ENCODE measurements around the gene NADSYN1.

The NADSYN1 gene

DNA sequence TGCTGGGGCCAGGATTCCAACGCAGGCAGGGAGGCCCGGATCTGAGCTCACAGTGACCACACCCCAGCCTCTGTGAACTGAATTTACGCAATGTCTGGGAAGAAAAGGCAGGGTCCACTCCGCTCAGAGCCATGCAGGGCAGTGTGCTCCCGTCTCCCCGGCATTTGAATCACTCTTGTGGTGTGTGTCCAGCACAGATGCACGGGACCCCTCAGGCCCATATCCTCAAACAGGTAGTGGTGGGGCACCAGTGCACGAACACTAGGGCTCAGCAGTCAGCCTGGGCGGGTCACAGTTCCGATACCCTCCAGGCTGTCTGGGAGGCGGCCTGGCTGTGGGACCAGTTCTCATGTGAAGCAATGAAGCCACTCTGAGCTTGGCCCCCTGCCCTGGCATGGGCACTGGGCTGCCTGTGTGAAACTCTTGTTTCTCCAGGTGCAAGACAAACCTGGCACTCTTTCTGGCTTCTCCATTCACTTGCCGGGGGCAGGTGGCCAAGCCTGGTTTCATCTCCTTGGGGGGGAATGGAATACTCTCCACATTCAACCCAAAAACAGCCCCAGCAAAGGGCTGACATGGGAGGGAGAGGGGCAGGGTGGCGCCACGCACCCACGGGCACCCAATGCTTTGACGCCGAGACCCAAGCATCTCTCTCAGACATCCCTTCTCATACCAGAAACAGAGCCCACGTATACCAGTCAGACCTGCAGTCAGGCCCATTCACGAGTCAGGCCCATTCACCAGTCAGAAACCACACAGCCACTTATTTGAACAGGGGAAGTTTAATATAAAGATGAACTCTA, 19.2 kb upstream of the NADSYN1 start:
- DNase-seq (ENCODE audit: low read depth in 2 of 2) = no peak

DNA sequence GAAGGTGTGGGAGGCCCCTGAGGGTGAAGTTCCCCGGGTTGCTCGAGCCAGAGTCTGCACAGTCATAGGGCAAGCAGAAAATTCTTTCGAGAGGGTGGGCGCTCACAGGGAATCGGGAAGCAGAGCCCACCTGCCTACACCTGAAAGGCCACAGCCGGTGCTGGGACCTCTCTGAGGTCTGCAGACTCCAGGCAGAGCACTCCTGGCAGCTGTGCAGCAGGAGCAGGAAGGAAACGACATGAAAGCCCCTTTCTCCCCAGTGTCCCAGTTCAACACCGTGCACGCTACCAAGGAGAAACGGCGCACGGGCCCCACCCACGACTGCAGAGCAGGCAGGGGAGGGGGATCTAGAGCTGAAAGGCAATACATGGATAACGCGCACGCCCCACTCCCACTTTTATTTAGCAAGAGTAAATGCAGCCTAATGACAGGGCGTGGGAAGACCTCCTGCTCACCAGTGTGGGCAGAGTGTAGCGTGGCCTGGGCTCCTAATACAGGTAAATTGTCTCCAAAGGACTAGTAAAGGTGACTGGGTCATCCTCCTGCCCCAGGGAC, 18.4 kb upstream of the NADSYN1 start:
- no peak for DNase-seq (ENCODE audit: low read depth in 2 of 2)

DNA sequence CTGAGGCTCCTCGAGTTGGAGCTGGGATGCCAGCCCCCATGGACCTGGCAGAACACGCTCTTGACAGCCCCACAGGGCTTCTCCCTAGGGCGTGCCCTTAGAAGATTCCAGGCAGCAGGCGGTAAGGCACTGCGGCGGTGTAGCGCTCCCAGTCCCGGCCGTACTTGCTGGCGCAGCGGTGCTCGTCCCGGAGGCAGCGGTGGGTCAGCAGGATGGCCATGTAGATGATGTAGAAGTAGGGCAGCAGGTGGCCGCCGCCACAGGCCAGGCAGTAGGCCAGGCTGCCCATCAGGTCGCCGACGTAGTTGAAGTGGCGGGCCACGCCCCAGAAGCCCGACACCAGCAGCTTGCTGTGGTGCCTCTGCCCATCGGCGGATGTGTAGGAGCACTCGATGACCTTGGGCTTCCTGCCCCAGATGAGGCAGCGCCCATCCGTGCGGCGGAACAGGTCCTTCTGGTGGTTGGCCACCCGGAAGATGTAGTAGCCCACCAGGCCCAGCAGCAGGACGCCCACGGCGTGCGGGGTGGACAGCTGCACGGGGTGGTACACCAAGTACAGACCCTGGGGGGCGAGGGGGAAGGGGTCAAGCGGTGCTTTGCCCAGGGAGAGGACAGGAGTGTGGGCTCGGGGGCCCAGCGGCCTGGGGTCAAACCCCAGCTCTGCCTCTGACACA, 17.6 kb upstream of the NADSYN1 start:
- no peak for DNase-seq (ENCODE audit: low read depth in 2 of 2)

DNA sequence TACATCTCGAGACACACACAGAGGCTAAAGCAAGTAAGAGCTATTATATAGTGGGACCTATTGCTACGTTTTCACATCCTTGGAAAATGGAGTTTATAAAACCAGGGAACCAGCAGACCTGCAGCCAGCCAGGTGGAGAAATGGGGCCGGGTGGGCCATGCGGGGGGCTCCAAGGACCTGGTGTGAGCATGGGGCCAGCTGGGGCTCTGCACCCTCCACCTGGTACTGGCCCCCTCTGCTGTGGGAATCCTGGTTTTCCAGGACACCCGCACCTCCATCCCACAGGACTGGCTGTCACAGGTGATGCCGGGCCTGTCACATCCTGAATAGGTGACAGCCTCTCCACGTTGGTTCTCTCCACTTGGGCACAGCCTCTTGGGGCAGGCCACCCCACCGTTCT, 16.1 kb upstream of the NADSYN1 start:
- DNase-seq (ENCODE audit: low read depth in 2 of 2) = no peak

DNA sequence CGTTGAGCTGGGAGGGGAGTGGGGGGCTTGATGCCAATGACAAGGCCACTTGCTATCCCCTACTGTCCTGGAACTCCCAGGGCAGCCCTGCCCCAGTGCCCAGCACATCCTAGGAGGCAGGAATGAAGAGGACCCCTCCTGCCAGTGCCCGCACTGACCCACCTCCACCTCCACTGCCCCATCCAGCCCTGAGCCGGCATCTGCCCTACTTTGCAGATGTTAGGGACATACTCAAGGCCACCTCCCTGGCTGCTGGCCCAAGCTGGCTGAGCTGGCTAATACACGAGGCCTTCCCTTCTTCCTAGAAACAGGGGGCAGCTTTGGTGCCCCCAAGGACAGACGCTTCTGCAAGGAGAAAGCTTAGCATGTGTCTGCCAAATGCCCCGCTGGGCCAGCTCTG, 15.6 kb upstream of the NADSYN1 start:
- DNase-seq (ENCODE audit: low read depth in 2 of 2) = no peak

DNA sequence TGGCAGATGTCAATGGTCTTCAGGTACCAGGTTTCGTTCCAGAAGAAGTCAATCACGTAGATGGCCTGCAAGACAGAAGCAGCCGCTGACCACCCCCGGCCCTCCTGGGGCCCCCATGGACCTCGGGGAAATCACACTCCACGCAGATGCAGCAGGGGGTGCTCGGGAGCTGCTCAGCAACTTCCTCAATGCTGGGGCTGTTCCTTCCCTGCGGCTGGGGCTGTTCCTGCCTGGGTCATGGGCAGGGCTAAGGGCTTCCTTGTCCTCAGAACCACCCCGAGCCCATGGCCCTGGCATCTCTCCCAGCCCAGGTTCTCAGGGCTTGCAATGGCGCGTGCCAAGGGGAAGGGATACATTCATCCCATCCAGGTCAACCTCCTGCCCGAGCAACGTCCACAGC, 15.1 kb upstream of the NADSYN1 start:
- no peak for DNase-seq (ENCODE audit: low read depth in 2 of 2)

DNA sequence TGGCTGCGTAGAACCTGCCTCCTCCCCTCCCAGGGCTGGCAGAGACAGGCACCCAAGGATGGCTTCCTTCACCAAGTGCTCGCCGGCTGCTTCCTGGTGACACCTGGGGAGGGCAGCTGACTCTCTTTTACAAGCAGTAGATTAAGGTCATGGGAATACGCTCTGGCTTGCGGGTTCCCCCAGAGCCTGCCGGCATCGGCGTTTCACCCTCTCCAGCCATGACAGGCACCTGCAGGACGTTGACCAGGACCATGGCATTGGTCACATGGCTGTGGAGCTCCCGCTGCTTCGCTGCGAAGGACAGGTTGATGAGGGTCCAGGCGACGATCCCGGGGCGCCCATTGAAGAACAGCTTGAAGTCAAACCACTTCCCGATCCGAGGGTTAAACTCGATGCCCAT, 14.4 kb upstream of the NADSYN1 start:
- no peak for DNase-seq (ENCODE audit: low read depth in 2 of 2)

DNA sequence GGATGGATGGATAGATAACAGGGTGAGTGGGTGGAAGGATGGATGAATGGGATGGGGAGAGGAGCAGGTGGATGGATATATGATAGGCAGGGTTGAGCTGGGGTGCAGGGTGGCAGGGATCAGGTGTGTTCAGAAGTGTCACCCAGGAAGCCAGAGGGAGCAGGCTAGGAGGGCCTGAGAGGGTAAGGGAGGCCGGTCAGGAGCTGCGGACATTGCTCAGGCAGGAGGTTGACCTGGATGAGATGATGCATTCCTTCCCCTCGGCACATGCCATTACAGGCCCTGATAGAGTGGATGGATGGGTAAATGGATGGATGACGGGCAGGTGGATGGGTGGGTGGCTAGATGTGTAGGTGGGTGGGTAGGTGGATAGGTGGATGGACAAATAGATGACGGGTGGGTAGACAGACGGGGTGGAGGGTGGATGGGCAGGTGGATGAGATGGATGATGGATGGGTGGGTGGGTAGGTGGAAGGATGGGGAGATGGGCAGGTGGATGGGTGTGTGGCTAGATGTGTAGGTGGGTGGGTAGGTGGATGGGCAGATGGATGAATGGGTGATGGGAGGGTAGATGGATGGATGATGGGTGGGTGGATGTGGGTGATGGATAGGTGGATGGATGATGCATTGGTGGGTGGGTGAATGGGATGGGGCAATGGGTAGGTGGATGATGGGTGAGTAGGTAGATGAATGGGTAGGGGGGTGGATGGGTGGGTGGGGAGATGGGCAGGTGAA, 12.8 kb upstream of the NADSYN1 start:
- no peak for DNase-seq (ENCODE audit: low read depth in 2 of 2)

DNA sequence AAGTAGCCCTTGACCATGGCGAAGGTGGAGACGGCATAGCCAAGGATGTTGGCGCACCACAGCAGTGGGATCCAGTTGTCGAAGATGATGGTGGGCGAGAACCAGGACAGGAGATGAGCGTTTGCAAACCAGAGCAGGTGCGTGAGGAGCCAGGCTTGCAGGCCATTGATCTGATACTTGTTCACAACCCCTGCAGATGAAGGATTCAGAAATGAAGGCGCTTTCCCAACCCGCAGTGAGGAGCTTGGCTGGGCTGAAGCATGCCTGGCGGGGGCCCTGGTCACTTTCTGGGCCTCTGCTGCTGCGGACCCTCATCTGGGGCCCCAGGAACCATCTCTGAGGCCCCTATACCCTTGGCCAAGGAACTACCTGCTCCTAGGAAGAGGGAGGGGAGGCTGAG, 11.8 kb upstream of the NADSYN1 start:
- no peak for DNase-seq (ENCODE audit: low read depth in 2 of 2)

DNA sequence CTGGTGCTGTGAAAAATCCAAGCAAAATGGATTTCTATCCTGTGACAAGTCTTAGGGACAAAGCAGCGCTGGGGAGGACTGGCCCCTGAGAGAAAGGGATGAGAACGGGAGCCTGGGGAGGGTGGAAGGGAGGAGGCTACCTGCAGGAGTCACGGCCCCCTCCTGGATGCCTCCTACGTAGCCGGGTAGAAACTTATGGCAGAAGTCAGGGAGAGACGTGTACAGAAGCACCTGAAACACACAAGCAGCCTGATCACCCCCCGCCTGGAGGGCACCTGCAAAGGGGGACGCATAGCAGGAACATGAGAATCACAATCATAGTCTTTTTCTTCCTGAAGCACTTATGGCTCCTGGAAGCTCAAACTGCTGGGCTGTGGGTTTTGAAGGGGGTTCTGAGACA, 10.9 kb upstream of the NADSYN1 start:
- DNase-seq (ENCODE audit: low read depth in 2 of 2) = no peak

DNA sequence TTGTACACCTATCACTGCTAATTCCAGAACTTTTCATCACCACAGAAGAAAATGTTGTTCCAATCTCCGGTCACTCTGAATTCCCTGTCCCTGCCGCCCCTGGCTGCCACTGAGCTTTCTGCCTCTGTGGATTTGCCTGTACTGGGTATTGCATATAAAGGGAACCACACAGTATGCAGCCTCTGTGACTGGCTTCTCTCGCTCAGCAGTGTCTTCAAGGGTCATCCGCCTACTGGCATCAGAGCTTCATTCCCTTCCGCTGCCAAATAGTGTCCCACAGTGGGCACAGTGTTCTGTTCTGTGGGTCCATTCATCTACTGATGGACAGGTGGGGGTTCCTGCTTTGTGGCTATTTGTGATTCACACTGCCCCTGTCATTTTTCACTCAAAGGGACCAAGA, 10.1 kb upstream of the NADSYN1 start:
- no peak for DNase-seq (ENCODE audit: low read depth in 2 of 2)

DNA sequence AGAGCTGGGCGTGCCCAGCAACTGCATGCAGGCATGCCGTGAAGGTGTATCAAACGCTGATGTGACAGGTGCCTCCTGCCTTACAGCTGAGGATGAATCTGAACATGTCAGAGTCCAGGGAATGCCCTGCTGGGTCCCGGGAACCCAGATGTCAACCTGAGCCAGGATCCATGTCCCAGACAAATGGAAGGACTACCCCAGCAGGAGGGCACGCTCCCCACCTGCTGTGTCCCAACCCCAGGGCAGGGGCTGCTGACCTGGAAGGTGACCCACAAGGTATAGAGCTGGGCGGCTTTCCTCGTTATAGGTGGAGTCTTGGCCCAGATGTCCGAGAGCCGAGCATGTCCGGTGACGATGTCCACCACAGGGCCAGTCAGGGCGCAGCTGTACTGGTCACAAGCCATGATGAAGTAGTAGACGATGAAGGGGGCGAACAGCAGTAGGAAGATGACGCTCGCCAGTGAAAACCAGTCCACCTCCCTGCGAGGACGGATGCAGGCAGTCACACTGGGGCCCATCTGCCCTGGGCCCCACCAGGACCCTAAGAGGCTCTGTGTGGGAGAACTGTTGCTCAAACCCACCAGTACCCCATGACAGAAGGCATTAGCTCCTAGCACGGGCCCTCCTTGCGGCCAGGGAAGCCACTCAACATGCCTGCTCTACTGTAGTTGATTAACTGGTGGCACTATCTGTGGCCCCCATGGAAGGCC, 9.1 kb upstream of the NADSYN1 start:
- DNase-seq (ENCODE audit: low read depth in 2 of 2) = no peak

DNA sequence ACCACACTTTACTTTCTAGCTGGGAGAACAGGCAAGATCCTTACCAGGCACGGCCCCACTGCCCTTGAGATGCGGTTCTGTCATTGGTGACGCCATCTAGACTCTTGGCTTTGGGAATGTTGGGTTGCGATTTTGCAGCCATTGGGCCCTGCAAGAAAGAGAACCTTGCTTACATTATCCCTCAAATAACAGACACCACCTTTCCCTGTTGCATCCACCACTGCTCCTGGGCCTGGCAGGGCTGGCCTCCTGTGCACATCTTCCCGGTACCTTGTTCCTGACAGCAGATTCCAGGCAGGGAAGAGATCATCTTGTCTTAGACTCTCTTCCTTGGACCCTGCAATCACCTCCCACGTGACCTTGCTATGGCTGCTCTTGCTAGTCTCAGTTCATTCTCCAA, 8.2 kb upstream of the NADSYN1 start:
- no peak for DNase-seq (ENCODE audit: low read depth in 2 of 2)

DNA sequence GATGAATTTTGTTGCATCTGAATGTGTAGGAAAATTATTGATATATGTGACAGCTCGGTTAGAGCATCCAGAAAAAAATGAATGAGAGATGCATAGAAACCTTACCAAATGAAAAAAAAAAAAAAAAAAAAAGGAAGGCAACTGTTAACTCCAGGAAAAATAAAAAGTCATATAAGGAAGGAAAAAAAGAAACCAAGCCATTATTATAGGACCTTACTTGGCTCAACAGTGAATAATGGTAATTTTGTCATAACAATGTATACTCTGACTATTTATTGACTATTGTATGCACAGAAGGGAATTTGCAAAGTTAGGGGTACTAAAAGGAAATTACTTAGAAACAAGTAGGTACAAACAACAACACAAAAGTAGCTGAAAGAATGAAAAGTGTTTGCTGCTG, 6.9 kb upstream of the NADSYN1 start:
- no peak for DNase-seq (ENCODE audit: low read depth in 2 of 2)

DNA sequence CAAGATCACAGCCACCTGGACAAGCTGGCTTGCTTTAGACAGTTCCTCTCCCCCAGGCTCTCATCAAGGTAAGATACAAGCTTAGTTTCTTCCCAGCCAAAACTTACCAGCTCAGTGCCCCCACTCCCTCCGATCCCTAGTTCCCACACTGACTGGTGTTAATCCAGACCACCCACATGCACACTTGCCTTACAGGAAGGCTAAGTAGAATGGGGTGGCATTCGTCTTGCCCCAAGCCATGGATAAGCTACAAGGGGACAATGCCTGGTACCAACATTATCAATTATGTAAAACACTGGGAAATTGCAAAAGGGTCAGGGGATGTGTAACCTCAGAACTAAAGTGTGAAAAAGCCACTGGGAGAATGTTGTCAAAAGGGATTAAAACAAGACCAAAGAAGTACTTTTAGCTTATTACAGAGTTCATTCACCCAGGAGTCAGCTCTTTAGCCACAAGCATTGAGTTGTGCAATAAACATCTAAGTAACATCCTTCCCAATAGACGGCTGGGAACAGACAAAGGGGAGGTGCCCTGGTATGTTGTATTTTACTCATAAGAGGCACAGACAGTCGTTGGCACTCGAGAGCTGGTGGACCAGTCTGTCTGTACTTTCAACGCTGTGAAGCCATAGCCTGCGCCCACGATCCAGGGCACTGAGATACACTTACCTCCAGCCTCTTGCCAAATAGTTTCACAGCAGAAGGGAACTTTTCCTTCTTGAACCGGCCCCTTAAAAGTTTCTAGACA, 5.9 kb upstream of the NADSYN1 start:
- DNase-seq (ENCODE audit: low read depth in 2 of 2) = no peak

DNA sequence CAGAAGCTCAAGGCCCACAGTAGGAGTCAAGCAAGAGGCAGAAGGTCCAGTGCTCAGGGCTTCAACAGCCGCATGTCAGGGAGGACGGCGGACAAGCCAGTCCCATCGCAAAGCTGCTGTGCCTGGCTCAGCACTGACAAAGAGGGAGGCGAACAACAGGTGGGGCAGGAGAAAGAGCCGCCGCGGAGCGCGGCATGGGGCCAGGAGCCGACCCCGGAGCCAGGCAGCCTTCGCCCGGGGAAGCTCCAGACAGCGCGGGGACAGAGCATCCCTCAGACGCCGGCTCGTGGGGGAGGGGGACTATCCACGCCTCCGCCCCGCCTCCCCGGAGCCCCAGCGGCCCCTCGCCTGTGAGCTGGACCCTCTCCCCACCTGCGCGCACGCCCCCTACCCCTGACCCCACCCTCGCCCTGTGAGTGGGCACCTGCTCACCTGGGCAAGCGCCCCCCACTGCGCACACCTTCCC, 5.2 kb upstream of the NADSYN1 start:
- DNase-seq (ENCODE audit: low read depth in 2 of 2) = peak in 1 of 2 donors; percentile 31

DNA sequence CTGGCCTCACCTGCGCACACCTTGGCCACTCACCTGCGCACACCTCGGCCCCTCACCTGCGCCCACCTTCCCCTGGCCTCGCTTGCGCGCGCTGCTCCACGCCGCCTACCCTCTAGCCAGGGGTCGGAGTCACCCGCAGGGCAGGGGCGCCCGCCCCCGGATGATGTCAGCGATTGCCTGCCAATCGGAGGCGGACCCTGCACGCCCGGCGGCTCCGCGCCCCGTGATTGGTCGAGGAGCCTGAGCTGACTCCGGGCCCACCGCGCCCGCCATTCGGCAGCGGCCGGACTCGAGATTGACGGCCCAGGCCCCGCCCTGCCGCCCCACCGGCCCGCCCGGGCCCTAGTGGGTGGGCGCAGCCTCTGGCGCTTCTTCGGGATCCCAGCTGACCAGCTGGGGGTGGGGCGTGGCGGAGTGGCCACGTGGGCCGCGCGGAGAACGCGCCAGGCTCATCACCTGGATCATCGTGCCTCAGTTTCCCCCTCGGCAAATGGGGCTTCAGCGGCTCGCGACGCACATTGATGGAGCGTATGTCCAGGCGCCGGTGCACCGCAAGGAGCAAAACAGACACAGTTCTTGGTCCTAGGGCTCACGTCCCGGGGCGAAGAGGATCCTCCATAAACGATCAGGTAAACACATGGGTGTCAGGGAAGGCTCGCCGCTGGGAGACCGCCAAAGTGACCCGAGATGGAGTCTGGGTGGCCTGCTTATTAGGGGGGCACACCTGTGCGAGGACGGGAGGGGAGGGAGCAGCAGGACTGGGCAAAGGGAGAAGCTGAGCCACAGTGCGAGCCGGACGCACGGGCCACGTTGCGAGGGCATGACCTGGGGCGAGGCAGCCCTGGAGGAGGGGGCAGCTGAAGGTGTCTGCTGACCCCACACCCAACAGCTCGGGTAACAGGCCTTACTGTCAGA, 4.5 kb upstream of the NADSYN1 start, which contains the start of gene DHCR7:
Gene DHCR7, minus strand, starts transcription at position 137 of the 915 bp plus-strand sequence. CDS start 3,441 bp downstream, outside the sequence.
- peak; percentile 88 to 92 for DNase-seq (ENCODE audit: low read depth in 2 of 2)

DNA sequence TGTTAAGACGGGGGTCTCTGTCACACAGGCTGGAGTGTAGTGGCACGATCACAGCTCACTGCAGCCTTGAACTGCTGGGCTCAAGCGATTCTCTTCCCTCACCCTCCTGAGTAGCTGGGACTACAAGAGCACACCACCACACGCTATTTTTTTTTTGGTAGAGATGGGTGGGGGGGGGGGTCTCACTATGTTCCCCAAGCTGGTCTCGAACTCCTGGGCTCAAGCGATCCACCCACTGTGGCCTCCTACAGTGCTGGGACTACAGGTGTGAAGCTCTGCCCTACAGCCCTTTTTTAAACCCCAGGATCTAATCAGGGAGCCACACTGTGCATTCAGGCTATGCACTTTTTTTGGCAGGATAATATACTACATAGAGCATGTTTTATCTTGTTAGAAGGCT, 3.4 kb upstream of the NADSYN1 start:
- DNase-seq (ENCODE audit: low read depth in 2 of 2) = no peak

DNA sequence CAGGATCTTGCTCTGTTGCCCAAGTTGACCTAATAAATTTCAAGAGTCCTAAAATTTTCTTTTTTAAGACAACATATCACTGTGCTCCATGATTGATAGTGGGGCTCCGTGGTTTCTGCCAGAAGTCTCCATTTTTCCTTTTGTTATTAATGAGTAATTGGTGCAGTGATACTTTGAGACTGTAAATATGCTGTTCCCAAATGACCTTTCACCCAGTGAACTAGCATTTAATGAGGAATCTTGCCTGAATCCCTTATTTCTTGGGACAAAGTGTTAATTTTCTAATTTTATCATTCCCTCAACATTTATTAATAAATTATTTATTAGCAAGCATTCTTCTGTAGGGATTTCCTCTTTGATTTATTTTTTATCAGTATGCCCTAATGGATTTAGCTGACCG, 2.5 kb upstream of the NADSYN1 start:
- no peak for DNase-seq (ENCODE audit: low read depth in 2 of 2)

DNA sequence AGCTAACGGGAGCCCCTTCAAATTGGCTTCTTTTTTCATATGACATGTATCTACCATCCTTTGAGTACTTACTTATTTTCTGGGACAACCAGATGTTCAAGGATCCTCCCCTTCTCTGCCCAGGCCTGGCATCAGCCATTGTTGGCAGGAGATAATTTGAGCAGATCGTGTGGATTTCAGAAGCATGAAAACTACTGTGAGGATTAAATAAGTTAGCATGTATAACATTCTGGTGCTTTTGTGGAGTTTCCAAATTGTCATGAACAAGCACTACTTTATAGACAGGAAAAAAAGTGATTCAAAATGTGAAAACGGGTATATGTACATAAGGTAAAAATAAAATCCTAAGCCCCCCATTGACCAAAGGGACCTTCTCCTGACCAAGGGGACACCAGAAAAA, 2.1 kb upstream of the NADSYN1 start:
- no peak for DNase-seq (ENCODE audit: low read depth in 2 of 2)
